ENCODE measurements around the gene CSNK2B. TPM values are rescaled to one million over a fixed set of nuclear protein-coding genes. Genes with fewer than 3 reads are reported as not detected.

Gene CSNK2B
- total and polyA plus RNA-seq, 9 of the 15 experiments (the other 6 are each of a cell fraction or from before 2014, with no cell fraction given): 120 to 1,126 (median 529) TPM

DNA sequence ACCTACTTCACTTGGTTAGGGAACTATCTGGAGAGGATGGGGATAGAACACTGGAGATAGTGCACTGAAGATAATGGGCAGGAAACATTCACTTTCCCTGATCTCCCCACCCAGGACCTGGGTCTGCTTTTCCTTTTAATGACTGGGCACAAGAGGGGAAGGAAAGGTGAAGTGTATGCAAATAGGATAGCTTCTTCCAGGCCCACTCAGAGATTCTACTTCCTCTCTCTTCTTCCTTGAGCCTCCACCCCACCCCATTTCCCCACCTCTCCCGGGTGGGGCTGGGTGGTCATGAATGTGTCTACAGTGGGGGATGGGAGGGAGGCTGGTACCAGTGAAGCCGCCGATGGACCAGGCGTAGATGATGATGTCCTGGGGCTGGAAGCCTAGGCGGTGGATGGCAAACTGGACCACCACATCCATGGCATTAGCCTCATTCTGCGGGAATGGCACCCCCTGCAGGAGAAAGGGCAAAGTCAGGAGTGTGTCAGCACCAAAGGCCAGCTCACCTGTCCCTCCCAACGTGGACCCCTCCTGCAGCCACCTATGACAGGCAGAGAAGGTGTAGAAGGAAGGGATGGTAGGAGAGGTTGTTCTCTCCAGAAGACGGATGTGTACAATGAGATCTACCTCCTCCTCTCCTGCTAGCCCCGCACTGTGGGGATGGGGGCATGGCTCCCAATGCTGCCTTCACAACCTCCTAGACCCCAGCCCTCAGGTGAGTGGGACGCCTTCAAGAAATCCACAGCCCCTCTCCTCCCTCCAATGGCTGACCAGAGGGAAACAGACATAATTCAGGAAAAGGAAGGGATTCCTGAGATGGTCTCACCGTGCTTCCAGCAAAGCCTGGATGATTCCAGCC lies 23.6 kb downstream of the CSNK2B start (continued):
- no peak for TF ChIP-seq MAFG (tag; conservative IDR thresholded peaks at IDR 0.05)
- TF ChIP-seq RBBP5 (IDR thresholded peaks at IDR 0.05; ENCODE audit: borderline replicate concordance, insufficient read depth, low read length, poor library complexity, severe bottlenecking): no peak
- TF ChIP-seq, protein P1, sequence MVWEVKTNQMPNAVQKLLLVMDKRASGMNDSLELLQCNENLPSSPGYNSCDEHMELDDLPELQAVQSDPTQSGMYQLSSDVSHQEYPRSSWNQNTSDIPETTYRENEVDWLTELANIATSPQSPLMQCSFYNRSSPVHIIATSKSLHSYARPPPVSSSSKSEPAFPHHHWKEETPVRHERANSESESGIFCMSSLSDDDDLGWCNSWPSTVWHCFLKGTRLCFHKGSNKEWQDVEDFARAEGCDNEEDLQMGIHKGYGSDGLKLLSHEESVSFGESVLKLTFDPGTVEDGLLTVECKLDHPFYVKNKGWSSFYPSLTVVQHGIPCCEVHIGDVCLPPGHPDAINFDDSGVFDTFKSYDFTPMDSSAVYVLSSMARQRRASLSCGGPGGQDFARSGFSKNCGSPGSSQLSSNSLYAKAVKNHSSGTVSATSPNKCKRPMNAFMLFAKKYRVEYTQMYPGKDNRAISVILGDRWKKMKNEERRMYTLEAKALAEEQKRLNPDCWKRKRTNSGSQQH (CRISPR knock-in tag; IDR thresholded peaks at IDR 0.05): no peak
- TF ChIP-seq, protein P2, sequence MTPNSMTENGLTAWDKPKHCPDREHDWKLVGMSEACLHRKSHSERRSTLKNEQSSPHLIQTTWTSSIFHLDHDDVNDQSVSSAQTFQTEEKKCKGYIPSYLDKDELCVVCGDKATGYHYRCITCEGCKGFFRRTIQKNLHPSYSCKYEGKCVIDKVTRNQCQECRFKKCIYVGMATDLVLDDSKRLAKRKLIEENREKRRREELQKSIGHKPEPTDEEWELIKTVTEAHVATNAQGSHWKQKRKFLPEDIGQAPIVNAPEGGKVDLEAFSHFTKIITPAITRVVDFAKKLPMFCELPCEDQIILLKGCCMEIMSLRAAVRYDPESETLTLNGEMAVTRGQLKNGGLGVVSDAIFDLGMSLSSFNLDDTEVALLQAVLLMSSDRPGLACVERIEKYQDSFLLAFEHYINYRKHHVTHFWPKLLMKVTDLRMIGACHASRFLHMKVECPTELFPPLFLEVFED (CRISPR knock-in tag; conservative IDR thresholded peaks at IDR 0.05): no peak
- peak in 1 of 2 experiments; percentile 27; a peak in 1 of 4 replicates for TF ChIP-seq NONO (IDR thresholded peaks at IDR 0.05; ENCODE audit: low read depth in 2 of 2, low read length in 1 of 2)
- TF ChIP-seq ZNF77 (CRISPR knock-in tag; IDR thresholded peaks at IDR 0.05): no peak
- no peak for TF ChIP-seq ZNF146 (CRISPR knock-in tag; IDR thresholded peaks at IDR 0.05; ENCODE audit: unreplicated experiment)
- TF ChIP-seq HDGF (IDR thresholded peaks at IDR 0.05): no peak; the same call in 1 of the 2 replicates
- TF ChIP-seq NCOA1 (IDR thresholded peaks at IDR 0.05; ENCODE audit: low read depth): no peak
- TF ChIP-seq COPS2 (conservative IDR thresholded peaks at IDR 0.05): no peak
- TF ChIP-seq OTX1 (CRISPR knock-in tag; IDR thresholded peaks at IDR 0.05): no peak; the same call in 1 of the 2 replicates
- TF ChIP-seq, protein P3, sequence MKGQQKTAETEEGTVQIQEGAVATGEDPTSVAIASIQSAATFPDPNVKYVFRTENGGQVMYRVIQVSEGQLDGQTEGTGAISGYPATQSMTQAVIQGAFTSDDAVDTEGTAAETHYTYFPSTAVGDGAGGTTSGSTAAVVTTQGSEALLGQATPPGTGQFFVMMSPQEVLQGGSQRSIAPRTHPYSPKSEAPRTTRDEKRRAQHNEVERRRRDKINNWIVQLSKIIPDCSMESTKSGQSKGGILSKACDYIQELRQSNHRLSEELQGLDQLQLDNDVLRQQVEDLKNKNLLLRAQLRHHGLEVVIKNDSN (CRISPR knock-in tag; IDR thresholded peaks at IDR 0.05): no peak; the same call in 1 of the 2 replicates
- TF ChIP-seq TCF3 (CRISPR knock-in tag; IDR thresholded peaks at IDR 0.05): no peak
- TF ChIP-seq ZNF76 (CRISPR knock-in tag; IDR thresholded peaks at IDR 0.05; ENCODE audit: borderline replicate concordance): no peak
- TF ChIP-seq ZBTB8A (IDR thresholded peaks at IDR 0.05; ENCODE audit: partially characterized antibody): no peak
- TF ChIP-seq ZNF174 (CRISPR knock-in tag; IDR thresholded peaks at IDR 0.05): no peak
- no peak for TF ChIP-seq JUND (IDR thresholded peaks at IDR 0.05; ENCODE audit: borderline replicate concordance, low read depth, low read length)
- TF ChIP-seq JUND (tag; IDR thresholded peaks at IDR 0.05; ENCODE audit: borderline replicate concordance, low read depth, low read length): no peak
- no peak for TF ChIP-seq CHD4 (IDR thresholded peaks at IDR 0.05; ENCODE audit: insufficient read depth, insufficient replicate concordance, low read depth, low read length, poor library complexity, severe bottlenecking)
- TF ChIP-seq, protein P4, sequence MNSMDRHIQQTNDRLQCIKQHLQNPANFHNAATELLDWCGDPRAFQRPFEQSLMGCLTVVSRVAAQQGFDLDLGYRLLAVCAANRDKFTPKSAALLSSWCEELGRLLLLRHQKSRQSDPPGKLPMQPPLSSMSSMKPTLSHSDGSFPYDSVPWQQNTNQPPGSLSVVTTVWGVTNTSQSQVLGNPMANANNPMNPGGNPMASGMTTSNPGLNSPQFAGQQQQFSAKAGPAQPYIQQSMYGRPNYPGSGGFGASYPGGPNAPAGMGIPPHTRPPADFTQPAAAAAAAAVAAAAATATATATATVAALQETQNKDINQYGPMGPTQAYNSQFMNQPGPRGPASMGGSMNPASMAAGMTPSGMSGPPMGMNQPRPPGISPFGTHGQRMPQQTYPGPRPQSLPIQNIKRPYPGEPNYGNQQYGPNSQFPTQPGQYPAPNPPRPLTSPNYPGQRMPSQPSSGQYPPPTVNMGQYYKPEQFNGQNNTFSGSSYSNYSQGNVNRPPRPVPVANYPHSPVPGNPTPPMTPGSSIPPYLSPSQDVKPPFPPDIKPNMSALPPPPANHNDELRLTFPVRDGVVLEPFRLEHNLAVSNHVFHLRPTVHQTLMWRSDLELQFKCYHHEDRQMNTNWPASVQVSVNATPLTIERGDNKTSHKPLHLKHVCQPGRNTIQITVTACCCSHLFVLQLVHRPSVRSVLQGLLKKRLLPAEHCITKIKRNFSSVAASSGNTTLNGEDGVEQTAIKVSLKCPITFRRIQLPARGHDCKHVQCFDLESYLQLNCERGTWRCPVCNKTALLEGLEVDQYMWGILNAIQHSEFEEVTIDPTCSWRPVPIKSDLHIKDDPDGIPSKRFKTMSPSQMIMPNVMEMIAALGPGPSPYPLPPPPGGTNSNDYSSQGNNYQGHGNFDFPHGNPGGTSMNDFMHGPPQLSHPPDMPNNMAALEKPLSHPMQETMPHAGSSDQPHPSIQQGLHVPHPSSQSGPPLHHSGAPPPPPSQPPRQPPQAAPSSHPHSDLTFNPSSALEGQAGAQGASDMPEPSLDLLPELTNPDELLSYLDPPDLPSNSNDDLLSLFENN (IDR thresholded peaks at IDR 0.05; ENCODE audit: low read depth in 2 of 2, low read length in 2 of 2): no peak
